BLaER1 treated with 17β-estradiol and CSF1 and Interleukin-3, amounts not matched to agents 10 nM and 100 nM (cell line): ENCODE results near the gene NFX1.
A peak's percentile ranks its signal among the peaks of the same experiment; 100 is the strongest.
"Not testable (repeated sequence)": the region's sequence is repeated elsewhere in the genome, so short reads cannot be mapped to it uniquely, and the experiment has no call there.

Experiments
- H3K27ac ChIP-seq, 11 experiments: shearing (Covaris generic); formaldehyde crosslinking; 2 replicates each; pipeline ENCODE4 v1.8.1; 2022
- H3K27me3 ChIP-seq, 11 experiments: shearing (Covaris generic); formaldehyde crosslinking; 2 replicates each; pipeline ENCODE4 v1.8.1; 2022
- H3K36me3 ChIP-seq, 11 experiments: shearing (Covaris generic); formaldehyde crosslinking; 2 replicates each; pipeline ENCODE4 v1.8.1; 2022
- H3K4me1 ChIP-seq, 10 experiments: shearing (Covaris generic); formaldehyde crosslinking; 2 replicates each; pipeline ENCODE4 v1.8.1; 2022
- H3K4me2 ChIP-seq, 11 experiments: shearing (Covaris generic); formaldehyde crosslinking; 2 replicates each; pipeline ENCODE4 v1.8.1; 2022
- H3K4me3 ChIP-seq, 10 experiments: shearing (Covaris generic); formaldehyde crosslinking; 2 replicates each; pipeline ENCODE4 v1.8.1; 2022
- H3K9ac ChIP-seq, 11 experiments: shearing (Covaris generic); formaldehyde crosslinking; 2 replicates each; pipeline ENCODE4 v1.8.1; 2022
- H3K9me3 ChIP-seq, 11 experiments: shearing (Covaris generic); formaldehyde crosslinking; replicated peaks in 1 of 11; 2 replicates each; pipeline ENCODE4 v1.8.1; 2022
- H4K20me1 ChIP-seq, 11 experiments: shearing (Covaris generic); formaldehyde crosslinking; 2 replicates each; pipeline ENCODE4 v1.8.1; 2022
- Cebpa-rat ChIP-seq, 11 experiments: shearing (Covaris generic); IDR thresholded peaks; 2 replicates each; pipeline ENCODE4 v1.8.1; 2022

The NFX1 gene

GRCh38 chr9:33364127-33364526 lies 73.8 kb downstream of the NFX1 start:
- no peaks in the 10 kb centered on the region for H3K9me3 ChIP-seq
- no peak for TF ChIP-seq Cebpa-rat (IDR thresholded peaks at IDR 0.05)

GRCh38 chr9:33364814-33365213 lies 74.5 kb downstream of the NFX1 start:
- H3K4me3 ChIP-seq, H3K27me3 ChIP-seq, H3K9ac ChIP-seq, H3K27ac ChIP-seq, H4K20me1 ChIP-seq, H3K4me2 ChIP-seq, H3K4me1 ChIP-seq, H3K9me3 ChIP-seq: not testable (repeated sequence)
- H3K36me3 ChIP-seq = peaks cover 81 to 100% (median 98%) of the 10 kb centered on the region in 11 experiments

More at GRCh38 chr9:33364127-33364526, 73.8 kb downstream of the NFX1 start:
- H3K4me2 ChIP-seq = no peak overlapping the region
- no peaks in the 10 kb centered on the region for H3K27me3 ChIP-seq
- no peaks in the 10 kb centered on the region; a peak in 1 of 22 replicates for H4K20me1 ChIP-seq
- no peak overlapping the region for H3K27ac ChIP-seq
- peaks cover 74 to 100% (median 98%) of the 10 kb centered on the region in 11 experiments for H3K36me3 ChIP-seq
- no peak overlapping the region for H3K4me3 ChIP-seq
- H3K4me1 ChIP-seq = no peaks in the 10 kb centered on the region
- H3K9ac ChIP-seq = no peak overlapping the region

- Histone ChIP-seq H3K27me3 (no peaks in the 10 kb centered on the region), H3K36me3 (peaks cover 90 to 100% (median 100%) of the 10 kb centered on the region in 11 experiments), H4K20me1 (peaks cover 0 to 5% (median 0%) of the 10 kb centered on the region in 11 experiments; a peak in 1 of 22 replicates), H3K4me1 (no peaks in the 10 kb centered on the region), H3K27ac (no peak overlapping the region), H3K4me2 (no peak overlapping the region), H3K9me3 (no peaks in the 10 kb centered on the region), H3K4me3 (no peak overlapping the region), H3K9ac (no peak overlapping the region)
- TF ChIP-seq Cebpa-rat (IDR thresholded peaks at IDR 0.05) = no peak
Measured at GRCh38 chr9:33366979-33367480, 76.7 kb downstream of the NFX1 start.

- H3K4me2 ChIP-seq = no peak overlapping the region
- no peaks in the 10 kb centered on the region for H3K27me3 ChIP-seq
- H3K27ac ChIP-seq = no peak overlapping the region
- peaks cover 0 to 20% (median 0%) of the 10 kb centered on the region in 11 experiments; a peak in 2 of 22 replicates for H4K20me1 ChIP-seq
- peaks cover 0 to 10% (median 0%) of the 10 kb centered on the region in 10 experiments; a peak in 3 of 20 replicates for H3K4me1 ChIP-seq
- H3K36me3 ChIP-seq = peaks cover 43 to 69% (median 60%) of the 10 kb centered on the region in 11 experiments
- H3K9me3 ChIP-seq = no peaks in the 10 kb centered on the region
- no peak overlapping the region for H3K4me3 ChIP-seq
- H3K9ac ChIP-seq = no peak overlapping the region
- TF ChIP-seq Cebpa-rat (IDR thresholded peaks at IDR 0.05) = no peak
Measured at GRCh38 chr9:33372900-33373299, 82.6 kb downstream of the NFX1 start.

GRCh38 chr9:33374190-33374589 lies 83.9 kb downstream of the NFX1 start:
- Histone ChIP-seq H3K4me2 (no peak overlapping the region), H3K27ac (no peak overlapping the region), H3K4me3 (no peak overlapping the region), H4K20me1 (peaks cover 0 to 20% (median 0%) of the 10 kb centered on the region in 11 experiments; a peak in 2 of 22 replicates), H3K36me3 (peaks cover 30 to 56% (median 47%) of the 10 kb centered on the region in 11 experiments), H3K27me3 (no peaks in the 10 kb centered on the region), H3K9me3 (no peaks in the 10 kb centered on the region), H3K9ac (no peak overlapping the region), H3K4me1 (peaks cover 0 to 10% (median 0%) of the 10 kb centered on the region in 10 experiments; a peak in 3 of 20 replicates)
- TF ChIP-seq Cebpa-rat (IDR thresholded peaks at IDR 0.05) = no peak

GRCh38 chr9:33374634-33375237 lies 84.4 kb downstream of the NFX1 start:
- Histone ChIP-seq H3K4me2 (no peak overlapping the region), H3K9me3 (no peaks in the 10 kb centered on the region), H4K20me1 (peaks cover 0 to 20% (median 0%) of the 10 kb centered on the region in 11 experiments; a peak in 2 of 22 replicates), H3K4me1 (peaks cover 0 to 10% (median 0%) of the 10 kb centered on the region in 10 experiments; a peak in 3 of 20 replicates), H3K9ac (no peak overlapping the region), H3K27ac (no peak overlapping the region), H3K27me3 (no peaks in the 10 kb centered on the region), H3K36me3 (peaks cover 25 to 50% (median 42%) of the 10 kb centered on the region in 11 experiments), H3K4me3 (no peak overlapping the region)
- no peak for TF ChIP-seq Cebpa-rat (IDR thresholded peaks at IDR 0.05)

GRCh38 chr9:33375238-33375840 lies 85.0 kb downstream of the NFX1 start:
- Histone ChIP-seq H3K4me2 (no peak overlapping the region), H3K4me3 (no peak overlapping the region), H3K9me3 (no peaks in the 10 kb centered on the region), H3K27me3 (no peaks in the 10 kb centered on the region), H3K36me3 (peaks cover 19 to 44% (median 36%) of the 10 kb centered on the region in 11 experiments), H3K4me1 (peaks cover 0 to 10% (median 0%) of the 10 kb centered on the region in 10 experiments; a peak in 3 of 20 replicates), H3K27ac (no peak overlapping the region), H4K20me1 (peaks cover 0 to 20% (median 0%) of the 10 kb centered on the region in 11 experiments; a peak in 2 of 22 replicates), H3K9ac (no peak overlapping the region)
- TF ChIP-seq Cebpa-rat (IDR thresholded peaks at IDR 0.05) = no peak

GRCh38 chr9:33375841-33376321 lies 85.6 kb downstream of the NFX1 start:
- H3K27ac ChIP-seq = peak overlapping the region in 1 of 11 experiments; percentile 22; a peak in 1 of 22 replicates

GRCh38 chr9:33377089-33377715 lies 86.9 kb downstream of the NFX1 start:
- Histone ChIP-seq H4K20me1 (peaks cover 0 to 15% (median 0%) of the 10 kb centered on the region in 11 experiments; a peak in 2 of 22 replicates), H3K4me3 (no peak overlapping the region), H3K36me3 (peaks cover under 1 to 26% (median 17%) of the 10 kb centered on the region in 11 experiments; a peak in 21 of 22 replicates), H3K9me3 (no peaks in the 10 kb centered on the region), H3K4me2 (no peak overlapping the region), H3K9ac (no peak overlapping the region), H3K27ac (no peak overlapping the region), H3K4me1 (peaks cover 0 to 10% (median 0%) of the 10 kb centered on the region in 10 experiments; a peak in 3 of 20 replicates), H3K27me3 (no peaks in the 10 kb centered on the region)
- no peak for TF ChIP-seq Cebpa-rat (IDR thresholded peaks at IDR 0.05)

More at GRCh38 chr9:33375841-33376321, 85.6 kb downstream of the NFX1 start:
- no peak for TF ChIP-seq Cebpa-rat (IDR thresholded peaks at IDR 0.05)
- Histone ChIP-seq H3K27me3 (no peaks in the 10 kb centered on the region), H3K4me2 (0 out of 22 replicates have a peak overlapping the region, but pooled peaks of 1 of the 11 experiments have one; percentile 0), H3K9ac (no peak overlapping the region), H4K20me1 (peaks cover 0 to 20% (median 0%) of the 10 kb centered on the region in 11 experiments; a peak in 2 of 22 replicates), H3K4me3 (no peak overlapping the region), H3K9me3 (no peaks in the 10 kb centered on the region), H3K4me1 (peaks cover 0 to 10% (median 0%) of the 10 kb centered on the region in 10 experiments; a peak in 3 of 20 replicates), H3K36me3 (peaks cover 13 to 39% (median 31%) of the 10 kb centered on the region in 11 experiments)
